ENCODE results near the gene ZNF280A. TPM values are rescaled to one million over a fixed set of nuclear protein-coding genes. Genes with fewer than 3 reads are reported as not detected.

Gene ZNF280A
- total and polyA plus RNA-seq, 9 donors, result 0.10 to 0.17 TPM; not detected in 7

- DNase-seq, result no peak
- Histone ChIP-seq H3K4me3 (no peak overlapping the region), H3K36me3 (no peaks in the 10 kb centered on the region), H3K4me1 (ENCODE audit: insufficient read depth) (no peaks in the 10 kb centered on the region), H3K27me3 (no peaks in the 10 kb centered on the region), H3K27ac (no peak overlapping the region), H3K9me3 (no peaks in the 10 kb centered on the region)
- WGBS, 3 donors, result 83 to 92% (median 87%) methylated on average over 3 of the region's 3 CpGs
- TF ChIP-seq CTCF (IDR thresholded peaks at IDR 0.05) (no peak), POLR2A (IDR thresholded peaks at IDR 0.05) (no peak), EP300 (IDR thresholded peaks at IDR 0.05) (no peak)
- intact Hi-C loops (cut with DNase I), result no loop called here
Observed at GRCh38 chr22:22547226-22547625, 27.2 kb upstream of the ZNF280A start.

GRCh38 chr22:22546490-22546889, 26.4 kb upstream of the ZNF280A start:
- H3K36me3 ChIP-seq, result no peaks in the 10 kb centered on the region
- no peaks in the 10 kb centered on the region for H3K4me1 ChIP-seq (ENCODE audit: insufficient read depth)
- no peak overlapping the region for H3K4me3 ChIP-seq
- 46 to 58% (median 54%) methylated on average over 5 of the region's 5 CpGs for WGBS, 3 donors
- intact Hi-C loops (cut with DNase I), result no loop called here
- no peak overlapping the region for H3K27ac ChIP-seq
- no peak for TF ChIP-seq EP300 (IDR thresholded peaks at IDR 0.05)
- TF ChIP-seq POLR2A (IDR thresholded peaks at IDR 0.05), result no peak
- no peak for TF ChIP-seq CTCF (IDR thresholded peaks at IDR 0.05)
- H3K27me3 ChIP-seq, result no peaks in the 10 kb centered on the region
- no peak for DNase-seq
- H3K9me3 ChIP-seq, result no peaks in the 10 kb centered on the region

- TF ChIP-seq POLR2A (IDR thresholded peaks at IDR 0.05) (no peak), CTCF (IDR thresholded peaks at IDR 0.05) (no peak), EP300 (IDR thresholded peaks at IDR 0.05) (no peak)
- H3K36me3 ChIP-seq, result no peaks in the 10 kb centered on the region
- H3K9me3 ChIP-seq, result no peaks in the 10 kb centered on the region
- no peaks in the 10 kb centered on the region for H3K4me1 ChIP-seq (ENCODE audit: insufficient read depth)
- intact Hi-C loops (cut with DNase I), result no loop called here
- H3K27me3 ChIP-seq, result no peaks in the 10 kb centered on the region
- 80 to 90% (median 85%) methylated on average over 2 of the region's 2 CpGs for WGBS, 3 donors
- H3K4me3 ChIP-seq, result no peak overlapping the region
- H3K27ac ChIP-seq, result no peak overlapping the region
- DNase-seq, result no peak
Observed at GRCh38 chr22:22545084-22545483, 25.0 kb upstream of the ZNF280A start.

- no peak for DNase-seq
- intact Hi-C loops (cut with DNase I), result no loop called here
- Histone ChIP-seq H3K9me3 (no peaks in the 10 kb centered on the region), H3K36me3 (no peaks in the 10 kb centered on the region), H3K4me1 (ENCODE audit: insufficient read depth) (no peaks in the 10 kb centered on the region), H3K4me3 (no peak overlapping the region), H3K27me3 (no peaks in the 10 kb centered on the region), H3K27ac (no peak overlapping the region)
- TF ChIP-seq EP300 (IDR thresholded peaks at IDR 0.05) (no peak), POLR2A (IDR thresholded peaks at IDR 0.05) (no peak), CTCF (IDR thresholded peaks at IDR 0.05) (no peak)
- WGBS, 3 donors, result 62 to 75% (median 67%) methylated on average over 7 of the region's 7 CpGs
Observed at GRCh38 chr22:22538226-22538989, 18.3 kb upstream of the ZNF280A start.

All from ovary (tissue), 9 donors.